ENCODE measurements around the gene MATCAP1. TPM values are rescaled to one million over a fixed set of nuclear protein-coding genes. Genes with fewer than 3 reads are reported as not detected.

The MATCAP1 gene
- polyA plus RNA-seq, 1 of the 3 experiments (the other 2 are of a cell fraction): 68.5 TPM

GRCh38 chr16:67128417-67128816 lies 55.3 kb downstream of the MATCAP1 start:
- TF ChIP-seq FOSL2 (IDR thresholded peaks at IDR 0.05; ENCODE audit: borderline replicate concordance, low read depth): no peak
- TF ChIP-seq TEAD4 (IDR thresholded peaks at IDR 0.05; ENCODE audit: borderline replicate concordance, insufficient read depth): no peak
- no peak for TF ChIP-seq CHD2 (IDR thresholded peaks at IDR 0.05; ENCODE audit: low read length, partially characterized antibody)
- TF ChIP-seq RFX5 (IDR thresholded peaks at IDR 0.05; ENCODE audit: low read length): no peak
- TF ChIP-seq GABPA (IDR thresholded peaks at IDR 0.05; ENCODE audit: low read depth): no peak
- no peak for TF ChIP-seq EZH2phosphoT487 (IDR thresholded peaks at IDR 0.05; ENCODE audit: borderline replicate concordance, low read depth)
- no peak for TF ChIP-seq NFIC (IDR thresholded peaks at IDR 0.05; ENCODE audit: borderline replicate concordance)
- TF ChIP-seq MXI1 (IDR thresholded peaks at IDR 0.05; ENCODE audit: low read depth, low read length): no peak
- TF ChIP-seq REST (IDR thresholded peaks at IDR 0.05; ENCODE audit: low read depth, low read length): no peak
- no peak for TF ChIP-seq TAF1 (IDR thresholded peaks at IDR 0.05; ENCODE audit: borderline replicate concordance, low read depth, low read length)
- no peak for TF ChIP-seq NRF1 (IDR thresholded peaks at IDR 0.05; ENCODE audit: low read depth, low read length)
- TF ChIP-seq FOXM1 (IDR thresholded peaks at IDR 0.05; ENCODE audit: low read depth): no peak
- TF ChIP-seq USF2 (IDR thresholded peaks at IDR 0.05; ENCODE audit: borderline replicate concordance, low read depth, low read length): no peak
- no peak for TF ChIP-seq JUND (IDR thresholded peaks at IDR 0.05)
- TF ChIP-seq TCF12 (IDR thresholded peaks at IDR 0.05): no peak
- no peak for TF ChIP-seq MEF2A (IDR thresholded peaks at IDR 0.05; ENCODE audit: borderline replicate concordance, low read depth)
- TF ChIP-seq POLR2AphosphoS5 (IDR thresholded peaks at IDR 0.05; ENCODE audit: low read depth, low read length): no peak
- no peak for TF ChIP-seq RAD21 (IDR thresholded peaks at IDR 0.05; ENCODE audit: low read length)
- TF ChIP-seq CTCF (IDR thresholded peaks at IDR 0.05): no peak
- TF ChIP-seq SIN3A (IDR thresholded peaks at IDR 0.05; ENCODE audit: borderline replicate concordance, low read depth, low read length): no peak
- Histone ChIP-seq H3K4me3 (ENCODE audit: low read depth in 2 of 2, low read length in 1 of 2) (no peak overlapping the region), H3F3A (replicated peaks; ENCODE audit: insufficient read depth) (no peaks in the 10 kb centered on the region), H3K79me2 (ENCODE audit: insufficient read depth) (0 out of 2 replicates have a peak, but pooled peaks cover 2% of the 10 kb centered on the region), H2AFZ (ENCODE audit: low read depth) (no peak overlapping the region), H3K4me2 (no peak overlapping the region), H3K9ac (no peak overlapping the region), H3K4me1 (ENCODE audit: control insufficient read depth in 1 of 2, insufficient read depth in 2 of 2, low read depth in 1 of 2, low read length in 1 of 2) (no peaks in the 10 kb centered on the region), H3K27me3 (ENCODE audit: insufficient read depth) (no peaks in the 10 kb centered on the region), H3K9me2 (no peaks in the 10 kb centered on the region), H3K36me3 (replicated peaks in 1 of 2; ENCODE audit: control insufficient read depth in 1 of 2, insufficient read depth in 2 of 2, low read length in 1 of 2) (peaks cover 33 to 44% of the 10 kb centered on the region in 2 experiments), H3K9me3 (no peaks in the 10 kb centered on the region), H3K27ac (ENCODE audit: low read depth in 2 of 2, low read length in 1 of 2) (no peak overlapping the region), H4K20me1 (ENCODE audit: insufficient read depth) (no peaks in the 10 kb centered on the region)
- CTCF ChIA-PET: interaction anchor here (0.9 to 2.8 kb wide), 4 partner anchors 10 to 143 kb away, joined by 3 to 11 read pairs (median 4); no protein-coding TSS in a partner anchor
- DNase-seq: no peak
- POLR2A ChIA-PET: no interaction called here

Small RNA genes within 50 kb of the gene (small RNA-seq; reads per million reads assigned to genes)
- 2.3 to 24.2 (median 10.5) reads per million in 7 experiments for gene MIR328

Other genes starting within 250 kb of the MATCAP1 start
- 577 and 665 TPM in 2 replicates for gene CIAO2B, start 249.6 kb downstream of the MATCAP1 start, polyA plus RNA-seq (2012; rRNA removed)
- 33.1 and 37.8 TPM in 2 replicates for gene CES2, start 248.4 kb downstream of the MATCAP1 start, polyA plus RNA-seq (2012; rRNA removed)
- 1.4 and 1.8 TPM in 2 replicates for gene CES3, start 222.7 kb downstream of the MATCAP1 start, polyA plus RNA-seq (2012; rRNA removed)
- gene CES4A, start 195.4 kb downstream of the MATCAP1 start, polyA plus RNA-seq (2012; rRNA removed): 7.3 and 13.2 TPM in 2 replicates
- gene CBFB, start 154.8 kb downstream of the MATCAP1 start, polyA plus RNA-seq (2012; rRNA removed): 38.8 and 40.1 TPM in 2 replicates
- 17.3 and 22.6 TPM in 2 replicates for gene PHAF1, start 74.0 kb downstream of the MATCAP1 start, polyA plus RNA-seq (2012; rRNA removed)
- gene B3GNT9, start 33.0 kb downstream of the MATCAP1 start, polyA plus RNA-seq (2012; rRNA removed): 9.8 and 9.9 TPM in 2 replicates
- 27.7 and 28.5 TPM in 2 replicates for gene TRADD, start 24.1 kb downstream of the MATCAP1 start, polyA plus RNA-seq (2012; rRNA removed)
- gene FBXL8, start 24.0 kb downstream of the MATCAP1 start, polyA plus RNA-seq (2012; rRNA removed): 17.8 and 21.8 TPM in 2 replicates
- 33.4 and 44.4 TPM in 2 replicates for gene HSF4, start 19.2 kb downstream of the MATCAP1 start, polyA plus RNA-seq (2012; rRNA removed)
- 34.1 and 38.7 TPM in 2 replicates for gene NOL3, start 13.4 kb downstream of the MATCAP1 start, polyA plus RNA-seq (2012; rRNA removed)
- gene EXOC3L1, start 6.2 kb upstream of the MATCAP1 start, polyA plus RNA-seq (2012; rRNA removed): 0.46 and 0.83 TPM in 2 replicates
- 168 and 210 TPM in 2 replicates for gene E2F4, start 8.2 kb upstream of the MATCAP1 start, polyA plus RNA-seq (2012; rRNA removed)
- 2.3 and 3.1 TPM in 2 replicates for gene ELMO3, start 15.2 kb upstream of the MATCAP1 start, polyA plus RNA-seq (2012; rRNA removed)
- 98.2 and 130 TPM in 2 replicates for gene TMEM208, start 43.2 kb upstream of the MATCAP1 start, polyA plus RNA-seq (2012; rRNA removed)
- 53.2 and 70.9 TPM in 2 replicates for gene FHOD1, start 63.5 kb upstream of the MATCAP1 start, polyA plus RNA-seq (2012; rRNA removed)
- 4.1 and 5.8 TPM in 2 replicates for gene SLC9A5, start 65.0 kb upstream of the MATCAP1 start, polyA plus RNA-seq (2012; rRNA removed)
- gene PLEKHG4, start 95.6 kb upstream of the MATCAP1 start, polyA plus RNA-seq (2012; rRNA removed): 65.5 and 87.0 TPM in 2 replicates
- 1.8 and 1.9 TPM in 2 replicates for gene KCTD19, start 142.8 kb upstream of the MATCAP1 start, polyA plus RNA-seq (2012; rRNA removed)
- gene LRRC36, start 142.9 kb upstream of the MATCAP1 start, polyA plus RNA-seq (2012; rRNA removed): 0.78 and 0.92 TPM in 2 replicates
- 33.5 and 36.2 TPM in 2 replicates for gene TPPP3, start 209.5 kb upstream of the MATCAP1 start, polyA plus RNA-seq (2012; rRNA removed)
- 14.2 and 15.8 TPM in 2 replicates for gene ZDHHC1, start 232.5 kb upstream of the MATCAP1 start, polyA plus RNA-seq (2012; rRNA removed)
- 0.19 and 0.23 TPM in 2 replicates for gene HSD11B2, start 247.2 kb upstream of the MATCAP1 start, polyA plus RNA-seq (2012; rRNA removed)

All from SK-N-SH (cell line).